BJ (cell line): ENCODE data around the gene CAPN15. TPM values are rescaled to one million over a fixed set of nuclear protein-coding genes. Genes with fewer than 3 reads are reported as not detected.
"Not testable (repeated sequence)": the region's sequence is repeated elsewhere in the genome, so short reads cannot be mapped to it uniquely, and the experiment has no call there.

Experiments
- CTCF ChIA-PET: fragments of 350-600 bp; formaldehyde crosslinking; extraction: SDS; loops from one replicate; lab custom pipeline; 2021; ENCODE audit warnings: antibody characterized with exemption, inconsistent platforms; lab: Yijun Ruan, JAX
- POLR2A ChIA-PET: fragments of 300-600 bp; sonication (Branson Sonifier 250); formaldehyde crosslinking; extraction: SDS; loops from one replicate; lab custom pipeline; 2021; ENCODE audit warnings: antibody characterized with exemption; lab: Charles Lee
- DNase-seq: peaks from one replicate; pipeline ENCODE4 v3.0.0-alpha.2; 2011; ENCODE audit warnings: low read depth
- H3K27me3 ChIP-seq: 2 replicates; pipeline ENCODE4 v1.6.0; 2011; ENCODE audit warnings: low read length; ENCODE audit not compliant: control insufficient read depth, insufficient read depth
- H3K36me3 ChIP-seq: 2 replicates; pipeline ENCODE4 v1.5.1; 2011; ENCODE audit warnings: low read length; ENCODE audit not compliant: control insufficient read depth, insufficient read depth
- H3K4me3 ChIP-seq: 2 replicates; pipeline ENCODE4 v1.5.1; 2011; ENCODE audit warnings: low read depth, mild to moderate bottlenecking, control low read depth, low read length
- polyA plus RNA-seq: library from polyadenylated mRNA; depleted of rRNA; stranded (reverse); fragments of >200 nt; gene quantifications from 2 replicates; pipeline ENCODE4 v1.2.3, GENCODE V29; 2011
- TF ChIP-seq, protein P1 (sequence below): IDR thresholded peaks from 2 replicates; pipeline ENCODE4 v1.5.1; 2011; ENCODE audit warnings: low read depth, mild to moderate bottlenecking, control low read depth, inconsistent platforms, low read length, moderate library complexity; ENCODE audit not compliant: insufficient read depth

CAPN15 gene
- polyA plus RNA-seq, 1 experiment: 12.9 TPM

DNA sequence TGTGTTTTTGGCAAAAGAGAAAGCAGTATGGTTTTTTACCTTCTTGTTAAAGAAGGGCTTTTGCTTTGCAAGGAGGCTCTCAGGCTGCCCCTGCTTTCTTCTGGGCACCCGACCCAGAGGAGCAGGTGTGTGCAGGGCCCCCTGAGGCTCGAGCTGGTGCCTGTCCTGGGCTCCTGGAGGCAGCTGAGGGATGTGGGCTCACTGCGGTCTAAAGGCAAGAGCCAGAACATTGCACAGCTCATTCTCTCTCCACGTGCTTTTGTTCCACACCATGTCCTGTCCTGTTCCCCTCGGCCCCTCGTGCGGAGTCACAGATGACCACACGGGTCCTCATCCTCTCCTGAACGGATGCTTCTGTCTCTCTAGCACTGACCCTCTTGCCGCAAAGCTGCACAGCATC lies 36.7 kb upstream of the CAPN15 start:
- no peak for DNase-seq
- no peaks in the 10 kb centered on the region for H3K27me3 ChIP-seq
- peaks cover 14% of the 10 kb centered on the region for H3K36me3 ChIP-seq
- TF ChIP-seq, protein P1, sequence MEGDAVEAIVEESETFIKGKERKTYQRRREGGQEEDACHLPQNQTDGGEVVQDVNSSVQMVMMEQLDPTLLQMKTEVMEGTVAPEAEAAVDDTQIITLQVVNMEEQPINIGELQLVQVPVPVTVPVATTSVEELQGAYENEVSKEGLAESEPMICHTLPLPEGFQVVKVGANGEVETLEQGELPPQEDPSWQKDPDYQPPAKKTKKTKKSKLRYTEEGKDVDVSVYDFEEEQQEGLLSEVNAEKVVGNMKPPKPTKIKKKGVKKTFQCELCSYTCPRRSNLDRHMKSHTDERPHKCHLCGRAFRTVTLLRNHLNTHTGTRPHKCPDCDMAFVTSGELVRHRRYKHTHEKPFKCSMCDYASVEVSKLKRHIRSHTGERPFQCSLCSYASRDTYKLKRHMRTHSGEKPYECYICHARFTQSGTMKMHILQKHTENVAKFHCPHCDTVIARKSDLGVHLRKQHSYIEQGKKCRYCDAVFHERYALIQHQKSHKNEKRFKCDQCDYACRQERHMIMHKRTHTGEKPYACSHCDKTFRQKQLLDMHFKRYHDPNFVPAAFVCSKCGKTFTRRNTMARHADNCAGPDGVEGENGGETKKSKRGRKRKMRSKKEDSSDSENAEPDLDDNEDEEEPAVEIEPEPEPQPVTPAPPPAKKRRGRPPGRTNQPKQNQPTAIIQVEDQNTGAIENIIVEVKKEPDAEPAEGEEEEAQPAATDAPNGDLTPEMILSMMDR: no peak
- ChIA-PET CTCF (interaction anchor here (0.6 kb wide), 1 partner anchor 8 kb away, joined by 3 read pairs; no protein-coding TSS in a partner anchor), POLR2A (no interaction called here)
- H3K4me3 ChIP-seq: no peak overlapping the region

DNA sequence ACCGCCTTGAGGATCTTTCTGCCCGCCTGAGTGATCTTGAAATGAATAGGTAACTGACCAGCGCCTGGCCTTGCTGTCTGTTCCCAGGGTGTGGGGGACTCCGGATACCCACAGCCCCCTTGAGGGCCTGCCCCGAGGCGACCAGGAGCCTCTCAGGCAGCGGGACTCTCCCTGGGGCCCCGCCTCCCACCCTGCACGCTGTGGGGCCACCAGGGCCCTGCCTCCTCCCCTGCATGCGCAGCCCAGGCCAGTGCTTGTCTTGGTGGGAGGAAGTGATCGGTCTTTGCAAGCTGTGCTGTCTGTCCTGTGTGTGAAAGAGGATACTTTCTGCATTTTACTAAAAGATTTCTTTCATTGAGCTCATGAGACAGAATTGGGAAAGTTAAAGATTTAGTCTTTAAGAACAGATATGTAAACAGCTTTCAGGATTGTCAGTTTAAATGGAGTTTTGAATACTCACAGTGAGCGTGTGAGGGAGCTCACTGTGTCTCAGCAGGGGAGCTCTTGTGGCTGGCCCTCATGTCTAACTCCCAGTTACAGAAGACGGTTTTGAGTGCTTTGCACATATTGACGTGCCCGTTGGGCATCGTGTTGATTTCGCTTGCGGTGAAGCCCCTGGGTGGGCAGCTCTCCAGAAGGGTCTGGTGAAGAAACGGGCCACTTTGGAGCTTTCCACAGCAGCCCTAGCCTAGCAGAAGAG lies 36.1 kb upstream of the CAPN15 start:
- CTCF ChIA-PET: interaction anchor here (0.6 kb wide), 1 partner anchor 9 kb away, joined by 3 read pairs; no protein-coding TSS in a partner anchor
- DNase-seq: no peak
- POLR2A ChIA-PET: no interaction called here
- Histone ChIP-seq H3K36me3 (peaks cover 17% of the 10 kb centered on the region), H3K27me3 (no peaks in the 10 kb centered on the region), H3K4me3 (no peak overlapping the region)
- TF ChIP-seq, protein P1: no peak

DNA sequence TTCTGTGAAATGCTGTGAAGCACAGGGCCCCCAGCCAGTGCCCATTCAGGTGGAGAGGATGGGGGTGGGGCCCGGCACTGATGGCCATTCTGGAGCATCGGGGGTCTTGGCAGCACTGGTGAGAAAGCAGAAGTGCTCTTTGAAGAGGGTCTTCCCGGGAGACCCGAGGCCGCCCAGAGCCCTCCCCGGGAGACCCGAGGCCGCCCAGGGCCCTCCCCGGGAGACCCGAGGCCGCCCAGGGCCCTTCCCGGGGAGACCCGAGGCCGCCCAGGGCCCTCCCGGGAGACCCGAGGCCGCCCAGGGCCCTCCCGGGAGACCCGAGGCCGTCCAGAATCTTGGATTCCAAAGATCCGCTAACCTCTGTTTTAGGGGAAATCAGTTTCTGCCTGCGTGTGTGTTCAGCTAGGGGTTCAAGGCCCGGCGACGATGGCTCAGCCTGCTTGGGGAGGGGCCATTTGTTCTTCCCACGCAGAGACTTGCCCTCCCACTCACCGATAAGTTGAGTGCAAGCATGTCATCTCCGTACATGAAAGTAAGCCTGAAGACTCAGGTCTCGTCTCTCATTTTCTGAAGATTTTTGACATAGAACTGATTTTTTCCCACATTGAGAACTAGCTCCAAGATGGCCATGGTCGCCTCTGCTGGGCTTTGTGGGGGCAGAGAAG lies 35.2 kb upstream of the CAPN15 start:
- ChIA-PET CTCF (no interaction called here), POLR2A (no interaction called here)
- Histone ChIP-seq H3K27me3 (no peaks in the 10 kb centered on the region), H3K4me3 (no peak overlapping the region), H3K36me3 (peaks cover 18% of the 10 kb centered on the region)
- no peak for DNase-seq
- TF ChIP-seq, protein P1: no peak

DNA sequence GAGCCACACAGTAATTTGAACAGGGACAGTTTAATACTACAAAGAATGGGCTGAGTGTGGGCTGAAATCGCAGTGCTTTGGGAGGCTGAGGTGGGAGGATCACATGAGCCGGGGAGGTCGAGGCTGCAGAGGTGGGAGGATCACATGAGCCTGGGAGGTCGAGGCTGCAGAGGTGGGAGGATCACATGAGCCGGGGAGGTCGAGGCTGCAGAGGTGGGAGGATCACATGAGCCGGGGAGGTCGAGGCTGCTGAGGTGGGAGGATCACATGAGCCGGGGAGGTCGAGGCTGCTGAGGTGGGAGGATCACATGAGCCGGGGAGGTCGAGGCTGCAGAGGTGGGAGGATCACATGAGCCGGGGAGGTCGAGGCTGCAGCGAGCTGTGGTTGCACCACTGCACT lies 32.8 kb upstream of the CAPN15 start:
- DNase-seq, POLR2A ChIA-PET, H3K4me3 ChIP-seq, H3K27me3 ChIP-seq: not testable (repeated sequence)
- CTCF ChIA-PET: interaction anchor here (1.1 to 1.8 kb wide), 4 partner anchors 9 to 108 kb away, joined by 3 to 7 read pairs (median 3); no protein-coding TSS in a partner anchor
- peaks cover 15% of the 10 kb centered on the region for H3K36me3 ChIP-seq

DNA sequence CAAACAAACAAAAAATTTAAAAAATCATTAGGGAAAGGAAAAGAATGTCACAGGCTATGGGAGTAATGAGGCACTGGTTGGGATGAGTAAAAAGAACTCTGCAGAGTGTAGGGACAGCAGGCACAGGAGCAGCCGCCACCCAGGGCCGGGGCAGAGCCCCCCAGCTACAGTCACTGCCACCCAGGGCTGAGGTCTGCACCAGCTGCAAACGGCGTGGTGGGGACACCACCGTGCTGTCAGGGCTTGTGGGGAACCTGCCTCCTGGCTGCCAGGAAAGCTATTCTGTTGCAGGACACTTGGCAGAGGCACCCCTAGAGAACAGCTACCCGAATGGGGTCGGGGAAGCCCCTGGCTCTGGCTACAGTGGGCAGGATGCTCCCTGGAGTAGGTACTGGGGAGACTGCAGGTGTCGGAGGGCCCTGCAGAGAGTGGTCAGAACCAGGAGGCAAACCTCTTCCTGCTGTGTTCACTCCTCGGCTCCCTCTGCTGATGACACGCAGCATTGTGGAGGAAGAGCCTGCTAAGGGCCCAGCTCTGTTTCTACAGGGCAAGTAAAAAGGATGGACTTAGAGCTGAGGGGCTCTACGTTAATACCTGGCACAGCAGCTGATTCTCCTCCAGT lies 32.3 kb upstream of the CAPN15 start:
- Histone ChIP-seq H3K4me3 (no peak overlapping the region), H3K36me3 (peaks cover 15% of the 10 kb centered on the region)

More for the DNA sequence above, 32.3 kb upstream of the CAPN15 start:
- TF ChIP-seq, protein P1: peak; percentile 60
- DNase-seq: no peak
- no peaks in the 10 kb centered on the region for H3K27me3 ChIP-seq
- ChIA-PET CTCF (interaction anchor here (0.9 to 4.1 kb wide), 6 partner anchors 8 to 109 kb away, joined by 3 to 13 read pairs (median 3); no protein-coding TSS in a partner anchor), POLR2A (no interaction called here)
